Omental fat pad (tissue), 4 donors: ENCODE data around the gene TCP11. TPM values are rescaled to one million over a fixed set of nuclear protein-coding genes. Genes with fewer than 3 reads are reported as not detected.

Experiments used
- ATAC-seq: fragments of 150-250 bp; one replicate; pipeline ENCODE4 v1.9.1; 2016; ENCODE audit warnings: mild to moderate bottlenecking, moderate library complexity; ENCODE audit not compliant: low FRiP score
- DNase-seq: peaks from one replicate; pipeline ENCODE4 v3.0.0-alpha.2; 2019; ENCODE audit warnings: low spot score
- CTCF ChIP-seq, 3 donors: fragments of 450-650 bp; IDR thresholded peaks; one replicate each; pipeline ENCODE4 v1.5.1; 2016 to 2017; ENCODE audit warnings: antibody characterized with exemption in 3 of 3, mild to moderate bottlenecking in 3 of 3, moderate library complexity in 2 of 3
- total RNA-seq, 4 donors: library from RNA; depleted of rRNA; stranded (reverse); fragments of >200 nt; gene quantifications; one replicate each; pipeline ENCODE4 v1.1.0, GENCODE V29; 2016

TCP11 gene
- total RNA-seq, 4 donors from 2014 or later: not detected

GRCh38 chr6:35078226-35078850, 62.8 kb downstream of the TCP11 start:
- TF ChIP-seq CTCF (IDR thresholded peaks at IDR 0.05): no peak
- no peak for DNase-seq
- no peak for ATAC-seq

- TF ChIP-seq CTCF (IDR thresholded peaks at IDR 0.05): no peak
- ATAC-seq (no peak), DNase-seq (no peak)
Observed at GRCh38 chr6:35077713-35078105, 63.4 kb downstream of the TCP11 start.

GRCh38 chr6:35076997-35077712, 64.0 kb downstream of the TCP11 start:
- DNase-seq (no peak), ATAC-seq (no peak)
- TF ChIP-seq CTCF (IDR thresholded peaks at IDR 0.05): no peak

- no peak for ATAC-seq
- DNase-seq: no peak
- TF ChIP-seq CTCF (IDR thresholded peaks at IDR 0.05): no peak
Observed at GRCh38 chr6:35073766-35074471, 67.2 kb downstream of the TCP11 start.

GRCh38 chr6:35073211-35073610, 67.9 kb downstream of the TCP11 start:
- no peak for ATAC-seq
- no peak for DNase-seq

GRCh38 chr6:35072698-35073055, 68.5 kb downstream of the TCP11 start:
- DNase-seq (no peak), ATAC-seq (no peak)
- TF ChIP-seq CTCF (IDR thresholded peaks at IDR 0.05): no peak

More at GRCh38 chr6:35073211-35073610, 67.9 kb downstream of the TCP11 start:
- TF ChIP-seq CTCF (IDR thresholded peaks at IDR 0.05): no peak
